ENCODE measurements around the gene TMIGD1. TPM values are rescaled to one million over a fixed set of nuclear protein-coding genes. Genes with fewer than 3 reads are reported as not detected.

TMIGD1 gene
- total RNA-seq, 1 donor from 2014 or later: not detected

GRCh38 chr17:30332057-30332542, 1.8 kb downstream of the TMIGD1 start:
- Mint-ChIP-seq H3K27me3 (peaks cover 2% of the 10 kb centered on the region), H3K36me3 (ENCODE audit: low read depth) (no peaks in the 10 kb centered on the region), H3K4me1 (peaks cover 40% of the 10 kb centered on the region), H3K27ac (peak overlapping the region; percentile 75), H3K4me3 (peak overlapping the region; percentile 61), H3K9me3 (peaks cover 4% of the 10 kb centered on the region)
- intact Hi-C loops (cut with micrococcal nuclease): loop anchor here (1.0 to 2.0 kb wide), 4 partner anchors 31 to 215 kb away; partner anchors contain the start of genes BLMH, CPD and NSRP1
- DNase-seq: peak; percentile 82

DNA sequence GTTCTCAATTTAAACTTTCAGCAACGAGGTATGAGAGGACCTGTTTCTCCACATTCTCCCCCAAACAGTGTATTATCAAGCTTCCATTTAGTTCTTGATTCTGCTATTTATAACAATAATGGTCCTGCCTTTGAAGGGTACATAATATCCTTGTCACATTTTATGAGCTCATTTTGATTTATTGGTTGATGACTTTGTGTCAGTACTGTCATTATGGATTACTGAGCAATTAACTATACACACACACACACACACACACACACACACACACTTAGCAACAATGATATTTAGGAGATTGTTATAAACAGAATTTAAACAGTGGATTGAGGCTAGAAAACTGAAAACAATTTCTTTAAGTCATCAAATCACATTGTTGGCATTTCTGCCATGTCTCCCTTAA, 7.0 kb downstream of the TMIGD1 start:
- peaks cover 29% of the 10 kb centered on the region for H3K4me1 Mint-ChIP-seq
- H3K4me3 Mint-ChIP-seq: no peak overlapping the region
- H3K36me3 Mint-ChIP-seq (ENCODE audit: low read depth): no peaks in the 10 kb centered on the region
- H3K9me3 Mint-ChIP-seq: no peaks in the 10 kb centered on the region
- peaks cover 5% of the 10 kb centered on the region for H3K27me3 Mint-ChIP-seq
- intact Hi-C loops (cut with micrococcal nuclease): no loop called here
- no peak overlapping the region for H3K27ac Mint-ChIP-seq
- DNase-seq: no peak

- Mint-ChIP-seq H3K4me1 (peaks cover 15% of the 10 kb centered on the region), H3K36me3 (ENCODE audit: low read depth) (no peaks in the 10 kb centered on the region), H3K27ac (no peak overlapping the region), H3K27me3 (peaks cover 5% of the 10 kb centered on the region), H3K9me3 (no peaks in the 10 kb centered on the region), H3K4me3 (no peak overlapping the region)
- intact Hi-C loops (cut with micrococcal nuclease): no loop called here
- DNase-seq: no peak
Observed at GRCh38 chr17:30324723-30325122, 9.1 kb downstream of the TMIGD1 start.

- Mint-ChIP-seq H3K27me3 (peaks cover 3% of the 10 kb centered on the region), H3K4me1 (peaks cover 15% of the 10 kb centered on the region), H3K9me3 (no peaks in the 10 kb centered on the region), H3K4me3 (no peak overlapping the region), H3K36me3 (ENCODE audit: low read depth) (no peaks in the 10 kb centered on the region), H3K27ac (no peak overlapping the region)
- DNase-seq: peak; percentile 65
- intact Hi-C loops (cut with micrococcal nuclease): no loop called here
Observed at GRCh38 chr17:30323895-30324319, 9.9 kb downstream of the TMIGD1 start.

DNA sequence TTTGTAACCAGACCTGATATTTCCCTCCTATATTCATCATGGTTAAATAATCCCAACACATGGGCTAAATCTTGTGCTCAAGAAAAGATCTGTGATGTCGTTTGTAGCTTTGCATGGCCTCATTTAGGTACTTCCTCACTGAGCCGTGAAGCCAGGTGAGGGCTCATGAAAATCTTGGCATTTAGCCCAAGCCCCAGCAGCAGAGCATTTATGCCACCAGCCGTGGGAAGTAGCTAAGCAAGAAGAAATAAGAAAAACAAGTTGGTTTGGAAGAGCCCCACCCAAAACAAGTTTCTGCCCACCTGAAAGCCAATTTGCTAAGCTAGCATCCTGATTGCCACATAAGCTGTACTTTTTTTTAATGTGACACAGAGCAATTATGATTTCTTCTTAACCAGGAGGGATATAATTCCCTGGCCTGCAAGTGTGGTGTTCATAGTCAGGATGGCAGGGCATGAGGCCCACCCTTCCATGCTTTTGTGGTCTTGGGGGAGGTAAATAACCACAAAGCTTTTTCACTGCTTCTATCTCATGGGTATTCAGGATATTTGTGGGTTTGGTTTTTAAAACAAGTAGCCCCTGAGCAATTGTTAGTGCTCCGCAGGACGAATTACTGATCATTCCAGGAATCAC, 10.5 kb downstream of the TMIGD1 start:
- Mint-ChIP-seq H3K9me3 (no peaks in the 10 kb centered on the region), H3K4me1 (peaks cover 15% of the 10 kb centered on the region), H3K4me3 (no peak overlapping the region), H3K27ac (no peak overlapping the region), H3K27me3 (peaks cover 3% of the 10 kb centered on the region), H3K36me3 (ENCODE audit: low read depth) (no peaks in the 10 kb centered on the region)
- DNase-seq: no peak
- intact Hi-C loops (cut with micrococcal nuclease): no loop called here

DNA sequence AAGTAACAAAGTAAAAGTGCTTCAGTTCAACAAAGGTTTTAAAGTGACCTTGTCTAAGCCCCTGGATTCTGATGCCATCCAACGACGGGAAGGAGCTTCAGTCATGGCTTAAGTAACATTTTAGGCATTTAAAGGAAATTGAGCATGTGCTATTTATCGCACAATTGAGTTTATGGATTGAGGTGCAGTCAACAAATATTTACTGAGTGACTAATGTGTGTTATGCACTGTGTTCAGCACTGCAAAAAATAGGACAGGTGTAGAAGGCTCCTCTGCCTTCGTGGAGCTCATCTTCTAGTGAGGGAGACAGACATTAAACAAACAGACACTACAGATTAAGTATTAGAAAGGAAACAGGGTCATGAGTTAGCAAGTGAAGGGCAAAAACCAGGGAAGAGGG, 12.5 kb downstream of the TMIGD1 start:
- Mint-ChIP-seq H3K4me3 (no peak overlapping the region), H3K27me3 (peaks cover 3% of the 10 kb centered on the region), H3K9me3 (no peaks in the 10 kb centered on the region), H3K27ac (no peak overlapping the region), H3K4me1 (peaks cover 15% of the 10 kb centered on the region), H3K36me3 (ENCODE audit: low read depth) (no peaks in the 10 kb centered on the region)
- no peak for DNase-seq
- intact Hi-C loops (cut with micrococcal nuclease): no loop called here

DNA sequence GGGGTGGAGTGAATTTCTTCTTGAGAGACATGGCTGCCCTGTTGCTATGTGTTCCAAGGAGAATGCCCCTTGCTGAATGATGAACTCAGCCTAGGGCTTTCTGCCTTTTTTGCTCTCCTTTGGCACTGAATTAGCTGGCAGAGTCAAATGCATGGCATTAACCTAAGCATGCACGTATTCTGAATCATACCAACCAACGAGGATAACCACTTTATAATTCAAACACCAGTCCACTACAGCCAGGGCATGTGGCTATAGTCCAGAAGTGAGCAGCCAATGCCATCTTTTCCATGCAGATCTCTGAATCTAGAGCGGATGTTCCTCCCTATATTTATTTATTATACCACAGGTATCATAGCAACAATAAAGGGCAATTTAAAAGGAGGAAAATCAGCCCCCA, 15.7 kb downstream of the TMIGD1 start:
- no peaks in the 10 kb centered on the region for H3K9me3 Mint-ChIP-seq
- no peak overlapping the region for H3K4me3 Mint-ChIP-seq
- no peaks in the 10 kb centered on the region for H3K36me3 Mint-ChIP-seq (ENCODE audit: low read depth)
- intact Hi-C loops (cut with micrococcal nuclease): no loop called here
- no peak for DNase-seq
- H3K27me3 Mint-ChIP-seq: peaks cover 3% of the 10 kb centered on the region
- H3K27ac Mint-ChIP-seq: no peak overlapping the region
- H3K4me1 Mint-ChIP-seq: peaks cover 3% of the 10 kb centered on the region

GRCh38 chr17:30316736-30317135, 17.1 kb downstream of the TMIGD1 start:
- no peaks in the 10 kb centered on the region for H3K9me3 Mint-ChIP-seq
- H3K4me1 Mint-ChIP-seq: no peaks in the 10 kb centered on the region
- intact Hi-C loops (cut with micrococcal nuclease): no loop called here
- no peak for DNase-seq
- no peaks in the 10 kb centered on the region for H3K36me3 Mint-ChIP-seq (ENCODE audit: low read depth)
- H3K27ac Mint-ChIP-seq: no peak overlapping the region
- H3K4me3 Mint-ChIP-seq: no peak overlapping the region
- peaks cover 7% of the 10 kb centered on the region for H3K27me3 Mint-ChIP-seq

DNA sequence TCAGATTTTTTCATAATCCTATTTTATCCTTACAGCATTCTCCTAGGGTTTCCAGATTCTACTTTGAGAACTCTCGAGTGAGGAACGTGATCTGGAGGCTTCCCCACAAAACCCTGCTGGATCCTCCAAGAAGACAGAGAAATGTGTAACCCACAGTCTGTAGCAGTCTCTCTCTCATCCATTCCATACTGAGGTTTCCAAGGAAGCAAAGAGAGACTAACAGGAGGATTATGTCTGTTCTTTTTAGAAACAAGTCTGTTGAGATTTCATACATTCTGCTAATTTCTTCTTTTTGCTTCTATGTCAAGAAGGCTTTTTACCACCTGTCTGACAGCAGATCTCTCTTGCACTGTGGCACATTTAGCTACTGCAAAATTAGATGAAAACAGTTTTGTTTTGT, 18.8 kb downstream of the TMIGD1 start:
- no peak overlapping the region for H3K4me3 Mint-ChIP-seq
- H3K27ac Mint-ChIP-seq: no peak overlapping the region
- H3K36me3 Mint-ChIP-seq (ENCODE audit: low read depth): no peaks in the 10 kb centered on the region
- DNase-seq: no peak
- peaks cover 7% of the 10 kb centered on the region for H3K27me3 Mint-ChIP-seq
- H3K4me1 Mint-ChIP-seq: no peaks in the 10 kb centered on the region
- intact Hi-C loops (cut with micrococcal nuclease): no loop called here
- H3K9me3 Mint-ChIP-seq: no peaks in the 10 kb centered on the region

DNA sequence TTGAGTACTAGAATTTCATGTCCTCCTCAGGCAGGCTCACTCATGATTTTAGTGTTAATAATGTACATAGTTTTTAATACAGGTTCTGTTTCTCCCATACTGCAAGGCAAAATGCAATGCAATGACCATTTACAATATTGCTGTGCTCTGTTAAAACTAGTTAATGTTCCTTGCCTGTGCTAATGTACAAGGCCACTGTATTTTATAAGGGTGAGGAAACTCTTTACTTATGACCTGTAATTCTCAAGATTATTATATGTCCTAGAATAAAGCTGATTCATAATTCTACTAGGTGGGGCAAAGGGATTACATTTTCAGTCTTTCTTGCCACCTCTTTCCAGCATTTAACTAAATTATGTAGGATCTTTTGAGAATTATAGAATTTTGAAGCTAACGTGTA, 19.4 kb downstream of the TMIGD1 start:
- no peak for DNase-seq
- H3K9me3 Mint-ChIP-seq: no peaks in the 10 kb centered on the region
- H3K4me1 Mint-ChIP-seq: no peaks in the 10 kb centered on the region
- no peaks in the 10 kb centered on the region for H3K36me3 Mint-ChIP-seq (ENCODE audit: low read depth)
- intact Hi-C loops (cut with micrococcal nuclease): no loop called here
- no peak overlapping the region for H3K4me3 Mint-ChIP-seq
- H3K27me3 Mint-ChIP-seq: peaks cover 7% of the 10 kb centered on the region
- no peak overlapping the region for H3K27ac Mint-ChIP-seq

DNA sequence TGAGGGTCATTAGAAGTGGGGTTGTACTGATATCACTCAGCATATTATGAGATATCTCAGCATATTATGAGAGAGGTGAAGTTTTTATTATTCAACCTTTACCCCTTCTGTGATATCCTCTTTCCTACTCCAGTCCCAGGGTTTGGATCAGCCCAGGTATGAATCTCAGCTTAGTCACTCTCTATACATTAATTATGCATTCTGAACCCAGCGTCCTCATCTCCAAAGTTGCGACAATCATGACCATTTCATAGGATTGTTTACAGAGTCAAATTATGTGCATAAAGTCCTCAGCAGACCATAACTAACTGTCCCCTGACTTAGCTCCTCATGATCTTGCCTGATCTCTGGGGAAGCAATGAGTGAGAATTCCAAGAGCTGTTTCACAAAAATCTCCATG, 21.6 kb downstream of the TMIGD1 start:
- H3K9me3 Mint-ChIP-seq: no peaks in the 10 kb centered on the region
- H3K4me3 Mint-ChIP-seq: no peak overlapping the region
- H3K4me1 Mint-ChIP-seq: no peaks in the 10 kb centered on the region
- DNase-seq: no peak
- no peak overlapping the region for H3K27ac Mint-ChIP-seq
- intact Hi-C loops (cut with micrococcal nuclease): no loop called here
- peaks cover 7% of the 10 kb centered on the region for H3K27me3 Mint-ChIP-seq
- H3K36me3 Mint-ChIP-seq (ENCODE audit: low read depth): no peaks in the 10 kb centered on the region

DNA sequence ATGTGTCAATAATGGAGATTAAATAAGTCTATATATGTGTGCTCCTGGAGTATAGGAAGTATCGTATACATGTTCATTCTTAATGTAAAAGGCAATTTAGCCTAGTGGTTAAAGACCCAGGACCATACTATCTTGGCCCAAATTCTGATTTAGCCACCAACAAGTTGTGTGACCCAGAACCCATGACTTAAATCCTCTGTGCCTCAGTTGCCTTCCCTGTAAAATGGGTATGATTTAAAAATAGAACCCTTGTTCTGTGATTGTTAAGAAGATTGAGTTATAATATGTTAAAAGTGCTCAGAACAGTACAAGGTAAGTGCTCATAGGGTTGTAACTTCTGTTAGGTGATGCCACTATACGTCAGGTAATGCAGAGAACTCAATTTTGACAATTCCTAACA, 23.3 kb downstream of the TMIGD1 start:
- Mint-ChIP-seq H3K27me3 (peaks cover 8% of the 10 kb centered on the region), H3K4me3 (no peak overlapping the region), H3K36me3 (ENCODE audit: low read depth) (no peaks in the 10 kb centered on the region), H3K27ac (no peak overlapping the region), H3K4me1 (no peaks in the 10 kb centered on the region), H3K9me3 (no peaks in the 10 kb centered on the region)
- intact Hi-C loops (cut with micrococcal nuclease): no loop called here
- no peak for DNase-seq

GRCh38 chr17:30309591-30309990, 24.3 kb downstream of the TMIGD1 start:
- no peak for DNase-seq
- H3K36me3 Mint-ChIP-seq (ENCODE audit: low read depth): no peaks in the 10 kb centered on the region
- H3K4me1 Mint-ChIP-seq: no peaks in the 10 kb centered on the region
- H3K4me3 Mint-ChIP-seq: no peak overlapping the region
- no peak overlapping the region for H3K27ac Mint-ChIP-seq
- peaks cover 8% of the 10 kb centered on the region for H3K27me3 Mint-ChIP-seq
- no peaks in the 10 kb centered on the region for H3K9me3 Mint-ChIP-seq
- intact Hi-C loops (cut with micrococcal nuclease): no loop called here

GRCh38 chr17:30308406-30308805, 25.5 kb downstream of the TMIGD1 start:
- no peaks in the 10 kb centered on the region for H3K9me3 Mint-ChIP-seq
- intact Hi-C loops (cut with micrococcal nuclease): no loop called here
- no peak for DNase-seq
- no peak overlapping the region for H3K4me3 Mint-ChIP-seq
- no peaks in the 10 kb centered on the region for H3K36me3 Mint-ChIP-seq (ENCODE audit: low read depth)
- peaks cover 6% of the 10 kb centered on the region for H3K27me3 Mint-ChIP-seq
- H3K4me1 Mint-ChIP-seq: no peaks in the 10 kb centered on the region
- H3K27ac Mint-ChIP-seq: no peak overlapping the region

DNA sequence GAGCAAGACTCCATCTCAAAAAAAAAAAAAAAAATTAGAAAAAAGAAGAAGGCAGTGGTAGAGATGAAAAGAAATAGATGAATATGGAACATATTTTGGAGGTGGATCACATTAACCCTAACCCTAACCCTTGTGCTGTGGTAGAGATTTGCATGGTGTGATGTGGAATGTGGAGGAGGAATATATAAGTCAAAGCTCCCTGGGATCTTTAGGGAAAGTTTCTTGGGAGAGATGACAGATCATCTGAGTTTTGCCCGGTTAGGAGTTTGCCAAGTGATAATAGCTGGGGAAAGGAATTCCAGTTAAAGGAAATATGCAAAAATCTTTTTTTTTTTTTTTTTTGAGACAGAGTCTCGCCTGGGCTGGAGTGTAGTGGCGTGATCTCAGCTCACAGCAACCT, 29.1 kb downstream of the TMIGD1 start:
- intact Hi-C loops (cut with micrococcal nuclease): no loop called here
- no peak overlapping the region for H3K4me3 Mint-ChIP-seq
- H3K27ac Mint-ChIP-seq: no peak overlapping the region
- no peaks in the 10 kb centered on the region for H3K36me3 Mint-ChIP-seq (ENCODE audit: low read depth)
- H3K27me3 Mint-ChIP-seq: peaks cover 2% of the 10 kb centered on the region
- DNase-seq: no peak
- no peaks in the 10 kb centered on the region for H3K9me3 Mint-ChIP-seq
- peaks cover 3% of the 10 kb centered on the region for H3K4me1 Mint-ChIP-seq
